ENCODE measurements around the gene SH3GL2.

Gene SH3GL2

GRCh38 chr9:17669206-17669605 is 90.3 kb downstream of the SH3GL2 start:
- DNase-seq, result no peak

DNA sequence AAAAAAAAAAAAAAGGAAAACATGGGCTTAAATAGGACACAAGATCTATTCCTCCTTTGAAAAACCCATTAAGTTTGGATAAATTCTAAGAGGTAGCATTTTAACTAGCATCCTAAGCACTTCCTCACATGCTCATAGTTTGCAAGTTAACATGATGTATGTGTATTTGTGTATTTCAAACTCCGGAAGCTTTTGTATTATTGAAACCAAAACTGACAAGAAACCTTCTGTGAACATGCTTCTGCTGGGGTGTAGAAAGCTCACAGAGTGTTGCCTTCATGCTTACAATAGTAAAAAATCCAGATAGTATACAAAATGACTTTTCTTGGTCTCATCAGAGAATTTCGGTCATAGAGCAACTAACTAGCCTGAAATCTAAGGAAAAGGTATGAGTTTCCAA is 103.8 kb downstream of the SH3GL2 start:
- no peak for DNase-seq

DNA sequence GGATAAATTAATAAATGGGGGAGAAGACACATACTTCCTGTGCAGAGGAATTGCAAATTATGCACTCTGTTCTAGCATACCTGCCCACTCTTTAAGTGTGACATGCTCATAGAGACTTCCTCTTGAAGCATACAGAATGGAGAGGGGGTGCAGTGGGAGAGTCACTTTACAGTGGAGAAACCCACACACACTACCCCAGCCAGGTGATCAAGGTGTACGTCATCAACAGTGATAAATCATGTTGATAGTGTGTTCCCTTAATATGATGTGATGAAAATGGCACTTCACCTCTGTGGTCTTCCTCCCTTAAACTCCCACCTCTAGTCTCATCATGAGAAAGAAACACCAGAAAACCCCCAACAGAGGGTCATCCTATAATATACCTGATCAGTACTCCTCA is 110.0 kb downstream of the SH3GL2 start:
- no peak for DNase-seq

DNA sequence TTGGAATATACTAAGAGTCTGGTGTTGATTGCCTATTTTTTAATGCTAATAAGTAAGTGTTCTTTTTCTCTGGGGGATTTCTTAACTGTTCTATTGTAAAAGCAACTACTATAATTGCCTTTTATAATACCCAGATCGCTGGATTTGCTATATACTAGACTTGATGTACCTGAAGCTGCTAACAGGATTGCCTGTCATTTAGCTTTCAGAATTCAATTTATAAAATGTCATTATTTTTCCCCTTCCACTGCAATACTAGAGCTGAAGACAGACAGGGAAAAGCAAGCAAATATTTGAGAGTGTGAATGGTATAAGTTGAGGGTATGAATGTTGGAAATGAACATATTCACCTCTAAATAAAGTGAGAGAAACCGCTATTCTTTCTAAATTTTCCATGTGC is 115.5 kb downstream of the SH3GL2 start:
- no peak for DNase-seq

- peak; percentile 5 for DNase-seq
These were observed 116.6 kb downstream of the SH3GL2 start for GRCh38 chr9:17695482-17695881.

GRCh38 chr9:17699615-17700330 is 120.9 kb downstream of the SH3GL2 start:
- DNase-seq, result no peak

DNA sequence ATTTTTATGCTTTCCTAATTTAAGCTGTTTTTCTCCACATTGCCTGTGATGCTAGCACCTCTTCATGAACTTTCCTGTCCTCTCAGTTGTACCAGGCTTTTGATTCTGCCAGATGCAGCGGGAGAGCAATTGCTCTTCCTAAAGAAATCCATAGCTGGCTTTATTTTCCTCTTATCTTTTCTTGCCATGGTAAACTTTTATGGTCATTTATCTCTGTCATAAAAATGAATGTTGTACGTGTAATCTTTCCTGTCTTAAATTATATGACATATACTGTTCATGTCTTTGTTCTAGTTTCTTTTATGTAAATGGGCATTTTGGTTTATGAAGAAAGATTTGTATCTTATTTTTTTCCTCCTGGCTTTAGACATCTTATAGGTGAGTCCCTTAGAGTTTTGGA is 127.5 kb downstream of the SH3GL2 start:
- no peak for DNase-seq

- no peak for DNase-seq
These were observed 140.2 kb downstream of the SH3GL2 start for GRCh38 chr9:17719053-17719452.

DNA sequence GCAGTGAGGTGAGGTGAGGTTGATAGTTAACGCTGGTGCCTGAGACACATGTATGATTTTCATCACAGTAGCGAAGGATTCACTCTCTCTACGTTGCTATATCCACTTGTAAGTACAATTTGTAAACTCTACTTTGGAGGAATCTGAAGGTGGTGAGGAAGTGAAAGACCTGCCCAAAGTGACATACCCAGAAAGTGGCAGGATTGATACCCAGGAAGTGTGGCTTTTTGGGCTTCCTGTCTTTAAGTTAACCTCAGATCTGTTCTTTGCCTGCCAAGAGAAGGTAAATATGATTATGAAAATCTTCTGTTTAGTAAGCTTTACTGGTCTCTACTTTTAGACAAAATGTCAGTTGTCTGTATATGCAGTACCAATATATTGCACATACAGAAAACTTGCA is 143.1 kb downstream of the SH3GL2 start:
- no peak for DNase-seq

- DNase-seq, result no peak
These were observed 144.8 kb downstream of the SH3GL2 start for GRCh38 chr9:17723656-17724055.

DNA sequence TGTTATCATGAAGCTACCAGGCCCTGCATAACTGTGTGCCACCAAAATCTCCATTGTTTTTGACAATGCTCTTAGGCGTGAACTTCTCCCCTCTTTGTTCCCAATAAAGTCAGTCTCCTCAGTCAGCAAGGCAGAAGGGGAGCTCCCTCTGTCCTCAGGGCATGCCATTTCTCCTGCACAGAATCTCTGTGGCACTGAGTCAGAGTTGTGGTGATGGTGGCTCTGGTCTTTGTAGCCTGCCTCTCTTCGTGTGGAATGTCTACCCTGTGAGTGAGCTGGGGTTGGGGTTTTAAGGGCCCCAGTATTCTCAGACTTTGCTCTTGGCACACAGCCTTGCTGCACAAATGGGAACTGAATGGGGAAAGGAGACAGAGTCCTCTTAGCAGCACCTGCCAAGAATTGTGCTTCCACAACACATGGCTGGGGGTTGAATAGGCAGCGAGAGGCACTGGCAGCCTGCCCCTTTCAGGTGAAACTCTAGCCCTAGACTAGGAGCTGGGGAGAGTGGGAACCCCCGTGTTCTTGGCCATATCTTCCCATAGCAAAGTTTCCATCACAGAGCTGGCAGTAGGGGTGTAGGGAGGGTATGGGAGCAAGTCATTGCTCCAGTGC is 146.6 kb downstream of the SH3GL2 start:
- DNase-seq, result no peak

DNA sequence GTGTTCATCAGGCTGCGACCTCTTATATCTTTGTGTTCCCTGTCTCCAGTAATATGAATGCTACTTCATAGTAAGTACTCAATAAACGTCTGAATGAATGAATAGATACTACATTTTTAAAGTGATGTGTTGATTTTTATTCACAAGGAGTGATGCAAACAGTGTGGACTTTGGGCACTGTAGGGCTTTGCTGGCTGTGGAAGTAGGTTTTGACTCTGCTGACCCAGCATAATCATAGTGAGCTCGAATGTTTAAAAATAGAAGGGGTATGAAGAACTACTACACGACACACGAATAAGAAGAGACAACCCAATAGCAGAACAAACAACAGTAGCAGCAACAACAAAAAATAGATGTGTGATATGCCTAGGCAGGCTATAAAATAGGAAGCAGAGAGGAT is 147.4 kb downstream of the SH3GL2 start:
- no peak for DNase-seq

GRCh38 chr9:17730899-17731298 is 152.0 kb downstream of the SH3GL2 start:
- DNase-seq, result no peak

GRCh38 chr9:17731308-17731707 is 152.4 kb downstream of the SH3GL2 start:
- no peak for DNase-seq

GRCh38 chr9:17734674-17735073 is 155.8 kb downstream of the SH3GL2 start:
- no peak for DNase-seq

DNA sequence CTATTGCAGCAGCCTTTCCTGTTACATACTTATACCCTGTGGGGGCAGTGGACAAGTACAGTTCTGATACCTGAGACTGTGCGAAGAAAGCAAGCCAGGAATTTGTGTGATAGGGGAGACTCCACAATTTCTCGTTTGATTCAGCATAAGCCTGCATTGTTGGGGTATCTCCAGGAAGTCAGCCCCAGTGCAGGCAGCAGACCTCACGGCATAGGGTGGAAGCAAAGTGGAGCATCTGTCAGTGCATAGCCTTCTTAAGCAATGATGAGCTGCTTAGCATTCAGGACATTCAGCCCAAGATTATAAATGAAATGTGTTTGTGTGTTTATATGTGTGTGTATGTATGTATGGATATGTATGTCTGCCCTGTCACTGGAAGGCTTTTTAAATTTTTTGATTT is 157.0 kb downstream of the SH3GL2 start:
- DNase-seq, result no peak

DNA sequence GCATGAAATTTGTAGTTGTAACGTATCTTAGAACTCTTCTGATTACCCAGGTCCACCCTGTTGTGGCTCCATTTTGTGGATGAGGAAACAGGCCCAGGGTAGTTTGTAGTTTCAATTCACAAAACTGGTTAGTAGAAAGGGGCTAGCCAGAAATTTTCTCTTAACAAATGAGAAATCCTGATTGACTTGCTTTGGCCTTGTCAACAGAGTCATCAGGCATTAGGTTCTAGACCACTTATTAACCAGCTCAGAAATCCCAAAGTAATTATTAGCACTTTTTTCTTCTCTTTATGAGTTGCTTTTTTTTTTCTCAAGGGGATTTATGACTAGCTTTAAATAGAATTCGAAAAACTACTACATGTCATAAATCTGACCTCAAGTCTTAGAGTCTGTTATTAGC is 160.2 kb downstream of the SH3GL2 start:
- no peak for DNase-seq

GRCh38 chr9:17739736-17740135 is 160.9 kb downstream of the SH3GL2 start:
- no peak for DNase-seq

DNA sequence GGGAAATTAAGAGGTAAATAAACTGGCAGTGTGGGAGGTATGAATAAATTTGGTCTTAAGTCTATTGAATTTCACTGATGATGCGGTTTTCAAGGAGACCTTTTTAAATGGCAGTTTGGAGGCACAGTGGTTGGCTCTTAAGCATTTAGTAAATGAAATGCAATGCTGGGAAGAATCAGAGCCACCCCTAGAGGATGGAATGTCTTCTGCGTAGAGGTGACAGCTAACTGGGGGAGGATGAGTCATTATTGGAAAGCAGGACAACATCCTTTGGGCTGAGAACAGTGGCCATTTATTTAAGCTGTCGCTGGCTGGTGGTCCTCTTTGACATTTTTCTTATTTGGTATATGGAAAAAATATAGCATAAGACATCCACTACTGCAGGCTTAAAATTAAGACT is 163.2 kb downstream of the SH3GL2 start:
- DNase-seq, result no peak

DNA sequence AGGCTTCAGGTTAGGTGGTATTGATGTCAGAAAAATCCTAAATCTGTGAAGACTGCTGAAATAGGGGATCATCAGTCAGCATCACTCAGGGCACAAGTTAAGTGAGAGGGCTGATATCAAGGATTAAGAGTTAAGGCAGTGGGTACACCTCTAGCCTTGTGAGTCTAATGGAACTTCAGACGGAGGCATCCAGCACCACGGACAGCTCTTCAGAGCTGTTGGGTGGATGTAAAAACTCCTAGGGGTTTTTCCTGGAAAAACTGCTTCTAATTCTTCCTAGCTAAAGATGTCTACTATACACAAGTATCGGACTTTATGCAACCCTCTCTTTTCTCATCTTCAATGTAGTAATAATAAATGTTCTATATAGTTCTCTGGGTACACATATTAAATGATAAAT is 165.9 kb downstream of the SH3GL2 start:
- no peak for DNase-seq

DNA sequence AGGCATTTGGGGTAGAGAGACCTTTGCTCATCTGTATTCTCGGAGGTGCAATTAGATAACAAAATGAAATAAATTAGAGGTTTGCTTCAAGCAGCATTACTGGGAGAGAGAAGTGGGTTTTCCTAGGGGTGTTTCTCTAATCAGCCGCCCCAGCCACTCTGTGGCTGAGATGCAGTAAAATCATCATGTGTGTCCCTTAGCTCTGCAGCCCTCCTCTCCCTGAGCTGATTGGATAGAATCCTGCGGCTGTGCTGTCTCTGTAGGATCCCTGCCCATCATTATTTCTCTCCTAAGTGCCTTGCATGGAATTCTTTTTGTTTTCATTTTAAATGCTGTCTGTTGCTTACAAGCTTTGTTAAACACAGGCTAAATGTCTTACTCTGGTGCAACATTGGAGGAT is 171.4 kb downstream of the SH3GL2 start:
- DNase-seq, result peak; percentile 58

- no peak for DNase-seq
These were observed 172.6 kb downstream of the SH3GL2 start for GRCh38 chr9:17751486-17751885.

DNA sequence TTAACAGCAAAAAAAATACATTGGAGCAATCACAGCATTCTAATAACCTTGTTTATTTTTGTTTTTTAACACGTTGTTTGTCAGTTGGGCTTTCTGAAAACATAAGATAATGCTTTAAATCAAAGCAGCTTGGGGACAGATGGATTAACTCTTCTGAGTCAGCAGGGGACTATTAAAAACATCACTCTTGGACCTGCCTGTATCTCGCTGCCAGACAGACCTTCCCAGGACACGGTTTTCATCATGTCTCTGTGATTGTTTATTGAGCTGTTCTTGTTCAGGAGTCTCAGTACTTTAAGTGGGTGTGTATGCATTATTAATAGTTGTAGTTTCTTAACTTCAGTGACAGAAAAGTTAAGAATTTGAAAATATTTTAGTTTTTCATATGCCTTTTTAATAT is 173.2 kb downstream of the SH3GL2 start:
- DNase-seq, result no peak

- no peak for DNase-seq
These were observed 178.9 kb downstream of the SH3GL2 start for GRCh38 chr9:17757816-17758215.

DNA sequence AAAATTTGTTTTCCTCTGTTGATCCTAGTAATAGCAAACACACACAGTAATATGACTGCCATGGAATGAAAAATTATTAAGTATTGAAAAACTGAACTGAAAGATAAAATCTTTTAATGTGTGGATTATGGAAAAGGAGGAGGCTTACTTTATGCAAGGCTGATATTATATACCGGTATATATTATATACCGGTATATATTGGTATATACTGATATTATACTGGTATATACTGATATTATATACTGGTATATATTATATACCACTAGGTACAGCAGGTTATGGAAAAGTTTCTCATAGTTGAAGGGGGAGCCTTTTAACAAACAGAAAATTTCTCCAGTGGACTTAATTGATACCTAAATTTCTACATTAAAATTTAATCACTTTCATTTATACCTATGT is 181.4 kb downstream of the SH3GL2 start:
- DNase-seq, result no peak
